GM19463 (cell line): ENCODE results near the gene NSMCE4A.
"Not testable (repeated sequence)": the region's sequence is repeated elsewhere in the genome, so short reads cannot be mapped to it uniquely, and the experiment has no call there.

ENCODE experiments used
- ATAC-seq: cut with Tn5 transposase; IDR thresholded peaks from one replicate; pipeline ENCODE4 v1.9.1; 2021; ENCODE audit warnings: mild to moderate bottlenecking, moderate library complexity; ENCODE audit not compliant: unreplicated experiment

NSMCE4A gene

DNA sequence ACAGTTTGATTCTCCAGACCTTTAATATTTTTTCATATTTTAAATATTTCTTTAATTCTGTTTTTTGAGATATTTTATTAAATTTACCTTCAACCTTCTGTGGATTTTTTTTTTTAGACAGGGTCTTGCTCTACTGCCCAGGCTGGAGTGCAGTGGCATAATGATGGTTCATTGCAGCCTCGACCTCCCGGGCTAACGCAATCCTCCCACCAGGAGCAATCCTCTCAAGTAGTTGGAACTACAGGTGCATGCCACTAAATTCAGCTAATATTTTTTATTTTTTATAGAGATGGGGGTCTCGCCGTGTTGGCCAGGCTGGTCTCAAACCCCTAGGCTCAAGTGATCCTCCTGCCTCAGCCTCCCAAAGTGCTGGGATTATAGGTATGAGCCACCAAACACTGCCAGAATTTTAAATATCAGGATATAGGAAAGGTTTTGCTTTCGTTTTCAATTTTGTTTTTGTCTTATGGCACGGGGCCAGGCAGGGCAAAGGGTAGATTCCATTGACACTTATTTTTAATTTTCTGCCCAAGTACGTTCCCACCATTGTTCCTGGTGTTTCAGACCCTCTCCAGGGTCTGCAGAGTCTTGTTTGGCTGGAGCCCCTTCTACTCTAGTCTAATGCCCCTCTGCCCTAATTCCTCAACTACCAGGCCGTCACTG lies 15.1 kb upstream of the NSMCE4A start:
- no peak for ATAC-seq

DNA sequence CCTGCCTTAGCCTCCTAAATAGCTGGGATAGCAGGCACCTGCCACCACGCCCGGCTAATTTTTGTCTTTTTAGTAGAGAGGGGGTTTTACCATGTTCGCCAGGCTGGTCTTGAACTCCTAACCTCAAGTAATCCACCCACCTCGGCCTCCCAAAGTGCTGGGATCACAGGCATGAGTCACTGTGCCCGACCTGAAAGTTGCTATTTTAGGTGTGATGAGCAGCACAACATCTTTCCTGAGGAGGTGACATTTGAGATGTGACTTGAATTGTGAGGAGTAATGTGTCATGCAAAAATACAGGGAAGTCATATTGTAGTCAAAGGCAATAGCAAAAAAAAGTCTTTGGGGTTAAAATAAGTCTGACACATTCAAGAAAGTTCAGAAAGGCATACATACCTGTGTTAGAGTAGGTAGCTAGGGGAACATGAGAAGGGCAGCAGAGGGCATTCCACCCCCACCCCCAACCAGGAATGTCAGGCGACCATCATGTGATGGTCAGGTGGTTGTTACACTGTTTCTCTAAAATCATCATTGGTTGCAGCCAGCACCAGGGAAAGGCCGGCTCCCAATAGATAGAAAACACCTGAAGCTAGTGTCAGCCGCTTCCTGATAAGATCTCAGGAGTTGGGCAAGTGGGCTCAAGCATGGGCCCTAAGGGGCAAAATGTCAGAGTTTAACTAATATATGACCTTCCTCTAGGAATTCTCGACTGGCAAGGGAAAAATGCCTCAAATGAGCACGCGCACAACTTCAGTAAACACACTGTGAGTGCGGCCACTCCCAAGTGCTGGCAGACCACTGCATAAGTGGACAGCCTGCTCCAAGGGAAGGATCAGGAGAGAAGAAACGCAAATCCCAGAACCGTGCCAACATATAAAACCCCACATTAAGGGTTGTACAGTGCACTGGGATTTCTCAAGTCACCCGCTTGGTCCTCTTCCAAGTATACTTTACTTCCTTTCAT lies 13.6 kb upstream of the NSMCE4A start, which contains the start of gene TACC2:
Gene TACC2 (plus strand): TSS at position 803 of the 964 bp plus-strand sequence. CDS start 32,819 bp downstream, outside the sequence.
- ATAC-seq: no peak

DNA sequence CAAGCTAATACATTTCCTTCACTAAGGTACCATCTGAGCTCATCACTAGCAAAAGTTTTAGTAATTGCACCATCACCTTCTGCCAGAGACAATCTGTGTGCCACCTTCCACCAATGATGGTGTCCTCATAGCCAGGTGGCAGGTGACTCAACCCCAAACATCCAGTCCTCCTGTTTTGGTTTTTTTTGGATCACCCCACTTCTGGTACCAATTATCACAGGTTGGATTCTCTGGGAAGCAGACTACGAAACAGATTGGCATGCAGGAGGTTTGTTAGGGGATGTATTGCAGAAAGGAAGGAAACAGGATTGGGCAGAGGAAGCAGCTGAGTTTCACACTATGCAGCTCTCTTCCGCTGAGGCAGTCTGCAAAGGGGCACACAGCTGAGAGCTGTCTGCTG lies 9.4 kb upstream of the NSMCE4A start:
- ATAC-seq: no peak

DNA sequence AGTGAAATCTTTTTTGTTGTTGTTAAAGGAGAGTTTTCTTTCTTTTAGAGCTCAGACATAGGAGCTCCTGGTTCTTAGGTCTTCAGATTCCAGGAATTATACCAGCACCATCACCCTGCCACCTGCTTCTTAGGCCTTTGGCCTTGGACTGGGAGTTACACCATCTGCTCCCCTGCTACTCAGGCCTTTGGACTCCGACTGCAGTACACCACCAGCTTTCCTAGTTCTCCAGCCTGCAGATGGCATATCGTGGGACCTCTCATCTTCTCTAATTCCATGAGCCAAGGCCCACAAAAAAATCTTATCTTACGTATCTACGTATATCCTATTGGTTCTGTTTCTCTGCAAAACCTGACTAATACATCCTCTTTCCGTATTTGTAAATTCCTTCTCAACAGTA lies 8.8 kb upstream of the NSMCE4A start:
- ATAC-seq: no peak

DNA sequence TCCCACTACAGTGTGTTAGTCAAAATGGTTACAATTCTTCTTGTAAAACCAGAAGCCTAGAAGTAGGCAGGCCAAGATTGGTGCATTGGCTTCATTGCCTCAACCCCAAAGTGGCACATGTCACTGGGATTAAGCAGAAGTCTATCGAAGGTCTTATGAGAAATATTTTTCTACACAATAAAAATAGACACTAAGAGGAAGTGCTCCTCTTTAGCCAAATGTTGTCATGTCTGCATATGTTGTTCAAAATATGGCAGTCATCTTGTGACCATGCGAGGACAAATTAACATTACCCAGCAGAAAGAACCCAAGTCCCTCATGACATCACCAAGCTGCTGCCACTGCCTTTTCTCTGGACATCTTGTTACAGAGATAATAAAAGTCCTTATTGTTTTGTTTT lies 6.3 kb upstream of the NSMCE4A start:
- ATAC-seq: no peak

DNA sequence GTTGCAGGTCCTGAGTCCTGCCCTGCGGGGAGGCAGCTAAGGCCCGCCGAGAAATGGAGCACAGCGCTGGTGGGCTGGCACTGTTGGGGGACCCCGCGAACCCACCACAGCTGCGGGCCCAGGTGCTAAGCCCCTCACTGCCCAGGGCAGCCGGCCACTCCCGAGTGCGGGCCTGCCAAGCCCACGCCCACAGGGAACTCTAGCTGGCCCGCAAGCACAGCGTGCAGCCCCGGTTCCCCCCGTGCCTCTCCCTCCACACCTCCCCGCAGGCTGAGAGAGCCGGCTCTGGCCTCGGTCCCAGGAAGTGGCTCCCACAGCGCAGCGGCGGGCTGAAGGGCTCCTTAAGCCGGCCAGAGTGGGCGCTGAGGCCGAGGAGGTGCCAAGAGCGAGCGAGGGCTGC lies 3.5 kb upstream of the NSMCE4A start:
- ATAC-seq: no peak

DNA sequence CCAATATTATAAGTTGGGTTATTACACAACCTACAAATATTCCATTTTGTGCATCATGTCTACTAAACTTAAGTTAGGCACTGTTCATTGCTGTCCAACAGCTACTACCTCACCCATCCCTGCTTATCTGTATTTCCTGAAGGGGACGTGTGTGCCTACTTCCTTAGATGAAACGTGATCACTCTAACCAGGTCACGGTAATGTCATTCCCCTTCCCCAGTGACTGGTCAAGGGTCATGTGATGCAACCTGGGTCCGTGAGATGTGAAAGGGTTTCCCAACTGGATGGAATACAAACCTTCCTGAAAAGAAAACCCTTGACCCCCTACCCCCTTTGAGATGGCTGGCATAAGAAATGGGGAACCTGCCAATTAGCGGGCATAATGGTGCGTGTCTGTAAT lies 1.6 kb upstream of the NSMCE4A start:
- no peak for ATAC-seq

DNA sequence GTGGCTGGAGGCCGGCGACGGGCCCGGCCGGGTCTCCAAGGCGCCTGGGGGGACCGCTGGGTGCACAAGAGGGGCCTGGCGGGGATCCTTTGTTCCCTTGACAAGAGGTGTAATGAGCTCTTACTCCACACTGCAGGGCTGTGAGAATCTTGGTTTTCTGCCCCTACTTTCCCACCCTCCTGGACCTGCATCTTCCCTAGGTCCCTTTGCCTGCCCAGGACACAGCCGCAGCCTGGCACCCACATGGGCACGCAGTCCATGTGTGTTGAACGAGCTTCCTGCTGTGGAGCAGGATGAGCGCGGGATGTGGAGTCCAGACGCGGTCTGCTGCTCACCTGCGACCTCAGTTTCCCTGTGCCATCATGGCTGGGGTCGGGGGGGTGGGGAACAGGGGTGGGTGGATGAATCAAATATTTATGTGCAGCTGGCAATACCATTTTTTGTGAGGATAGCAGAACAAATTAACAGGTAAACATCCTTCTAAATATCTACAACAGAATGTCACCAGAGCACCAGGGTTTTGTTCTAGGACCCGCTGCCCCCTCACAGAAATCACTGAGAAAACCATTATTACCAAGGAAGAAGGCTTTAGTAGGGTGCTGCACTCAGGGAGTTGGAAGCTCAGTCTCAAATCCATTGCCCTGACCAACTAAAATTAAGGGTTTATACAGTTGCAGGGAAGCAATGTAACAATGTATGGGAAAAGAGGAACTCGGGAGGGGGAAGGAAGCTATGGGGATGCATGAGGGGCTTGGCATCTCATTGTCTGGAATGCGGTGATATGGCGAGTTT lies 474 bp upstream of the NSMCE4A start:
- no peak for ATAC-seq

DNA sequence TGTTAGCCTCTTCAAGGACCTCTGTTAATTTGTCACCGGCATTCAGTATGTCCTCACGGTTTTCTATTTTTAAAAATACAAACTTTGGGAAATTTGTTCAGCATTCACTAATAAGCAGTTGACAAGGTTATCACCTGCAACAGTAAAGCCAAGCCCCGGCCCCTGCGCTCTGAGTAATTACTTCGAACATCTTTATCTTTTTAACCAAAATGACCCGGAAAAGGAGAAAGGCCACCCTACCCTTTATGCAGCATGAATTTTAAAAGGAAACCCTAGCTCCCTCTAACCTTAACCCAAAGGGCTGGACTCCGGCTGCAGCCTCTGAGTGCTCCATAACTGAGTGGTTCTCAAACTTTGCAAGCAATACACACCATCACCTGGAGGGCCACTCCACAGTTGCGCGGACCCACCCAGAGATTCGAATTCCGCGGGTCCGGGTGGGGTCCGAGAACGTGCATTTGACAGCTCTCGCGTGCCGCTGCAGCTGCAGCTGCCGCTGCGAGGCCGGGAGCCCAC lies 940 bp downstream of the NSMCE4A start:
- no peak for ATAC-seq

DNA sequence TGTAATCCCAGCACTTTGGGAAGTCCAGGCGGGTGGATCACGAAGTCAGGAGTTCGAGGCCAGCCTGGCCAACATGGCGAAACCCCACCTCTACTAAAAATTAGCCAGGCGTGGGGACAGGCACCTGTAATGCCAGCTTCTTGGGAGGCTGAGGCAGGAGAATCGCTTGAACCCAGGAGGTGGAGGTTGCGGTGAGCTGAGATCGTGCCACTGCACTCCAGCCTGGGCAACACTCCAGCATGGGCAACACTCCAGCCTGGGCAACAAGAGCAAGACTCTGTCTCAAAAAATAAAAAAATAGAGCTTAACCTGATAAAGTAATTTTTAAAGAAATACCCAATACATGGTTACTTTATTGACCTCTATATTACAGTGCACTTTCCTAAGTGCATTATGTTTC lies 5.9 kb downstream of the NSMCE4A start:
- ATAC-seq: not testable (repeated sequence)

DNA sequence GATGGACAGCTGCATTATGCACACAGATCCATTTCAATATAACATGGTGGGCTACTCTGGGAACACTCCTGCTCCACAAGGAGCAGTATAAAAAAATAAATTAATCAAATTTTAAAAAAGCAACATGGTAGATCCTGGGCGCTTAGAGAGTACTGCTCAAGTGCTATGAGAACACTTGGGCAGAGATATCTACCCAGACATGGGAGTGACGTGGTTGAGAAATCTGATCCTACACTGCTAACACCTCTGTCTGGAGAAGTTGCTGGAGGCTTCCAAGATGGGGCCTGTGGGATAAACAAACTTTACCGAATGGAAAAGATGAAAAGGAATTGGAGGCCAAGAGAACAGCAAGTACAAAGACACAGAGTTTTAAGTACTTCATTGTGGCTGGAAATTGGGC lies 9.0 kb downstream of the NSMCE4A start:
- no peak for ATAC-seq

DNA sequence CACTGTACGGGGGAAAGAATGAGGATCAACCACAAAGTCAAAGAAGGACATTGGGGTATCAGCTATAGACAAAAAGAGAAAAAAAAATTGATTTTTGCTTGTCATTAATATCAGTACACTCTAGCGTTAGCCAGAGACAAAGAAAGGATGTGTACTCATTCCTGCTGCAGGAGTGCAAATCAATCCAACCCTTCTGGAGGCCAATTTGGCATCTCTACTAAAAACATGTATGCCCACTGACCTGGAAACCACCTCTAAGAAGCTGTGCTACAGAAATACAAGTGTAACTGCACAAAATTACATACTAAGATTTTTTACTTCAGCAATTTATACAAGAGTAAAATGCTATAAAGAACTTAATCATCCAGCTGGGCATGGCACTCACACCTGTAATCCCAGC lies 13.6 kb downstream of the NSMCE4A start:
- no peak for ATAC-seq

DNA sequence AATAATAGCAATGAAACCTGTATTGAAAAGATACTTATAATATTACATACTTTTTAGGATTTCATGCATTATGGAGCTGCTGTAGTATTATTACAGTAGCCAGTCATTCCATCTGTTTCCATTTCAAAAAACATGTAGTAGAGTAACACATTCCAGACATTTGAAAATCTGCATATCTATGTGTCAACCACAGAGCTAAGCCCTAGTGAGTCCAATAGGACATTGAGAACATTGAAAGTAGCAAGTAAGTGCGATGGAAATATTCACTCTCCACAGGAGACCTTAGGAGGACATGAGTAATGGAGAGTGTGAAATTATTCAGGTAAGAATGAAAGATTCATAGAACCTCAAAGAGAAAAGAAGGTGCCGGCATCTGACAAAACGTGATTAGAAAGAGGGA lies 15.3 kb downstream of the NSMCE4A start:
- no peak for ATAC-seq

DNA sequence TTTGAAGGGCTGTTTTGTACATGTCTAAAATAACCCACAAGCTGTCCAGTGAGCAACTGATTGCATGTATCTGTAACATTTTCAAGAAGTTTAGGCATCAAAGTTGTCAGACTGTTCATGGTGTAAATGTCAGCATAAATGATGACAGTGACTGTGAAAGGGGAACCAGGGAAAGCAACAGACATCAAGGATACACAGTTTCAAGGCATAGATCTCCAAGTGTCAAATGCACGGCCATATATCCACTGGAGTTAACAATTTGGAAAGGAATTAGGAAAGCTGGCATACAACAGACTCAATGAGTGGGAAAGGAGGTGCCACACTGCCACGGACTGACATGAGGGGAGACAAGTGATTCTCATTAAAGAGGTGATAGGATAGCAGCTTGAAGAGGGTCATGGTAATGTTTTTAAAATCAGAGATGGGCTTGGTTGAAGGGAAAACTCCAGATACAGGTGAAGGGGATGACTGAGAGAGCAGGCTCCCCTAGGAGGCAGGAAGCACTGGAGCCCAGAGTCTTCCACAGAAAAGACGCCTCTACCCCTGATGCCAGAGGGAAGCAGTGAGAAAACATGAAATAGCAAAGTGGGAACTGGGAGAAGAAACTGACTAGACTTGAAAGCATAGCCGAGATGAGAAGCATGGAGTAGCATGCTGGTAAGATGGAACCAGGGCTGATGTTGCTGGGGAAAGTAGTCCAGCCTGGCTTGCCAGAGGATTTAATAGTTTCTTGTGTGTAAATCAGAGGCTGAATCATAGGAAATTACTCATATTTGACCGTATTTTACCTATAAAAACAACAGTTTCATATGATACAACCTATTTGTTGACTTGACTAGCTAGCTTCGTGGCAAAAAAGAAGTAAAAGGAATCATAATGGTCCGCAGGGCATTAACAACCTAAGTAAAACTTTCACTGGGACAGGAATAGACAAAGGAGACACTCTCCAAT lies 18.6 kb downstream of the NSMCE4A start:
- no peak for ATAC-seq

DNA sequence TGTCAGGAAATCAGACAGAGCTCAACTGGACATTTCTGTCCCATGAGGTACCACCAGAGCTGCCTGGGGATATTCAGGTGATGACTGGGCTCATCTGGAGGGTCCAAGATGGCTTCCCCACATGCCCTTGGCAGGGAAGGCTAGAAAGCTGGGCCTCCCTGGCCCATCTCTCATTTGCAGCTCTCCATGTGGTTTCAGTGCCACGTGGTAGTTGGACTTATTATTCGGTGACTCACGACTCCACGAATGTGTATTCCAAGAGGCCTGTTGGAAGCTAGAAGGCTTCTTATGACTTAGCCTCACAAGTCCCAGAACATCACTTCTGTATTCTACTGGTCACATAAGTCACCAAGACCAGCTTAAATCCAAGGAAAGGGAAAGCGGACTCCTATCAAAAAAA lies 22.8 kb downstream of the NSMCE4A start:
- no peak for ATAC-seq

DNA sequence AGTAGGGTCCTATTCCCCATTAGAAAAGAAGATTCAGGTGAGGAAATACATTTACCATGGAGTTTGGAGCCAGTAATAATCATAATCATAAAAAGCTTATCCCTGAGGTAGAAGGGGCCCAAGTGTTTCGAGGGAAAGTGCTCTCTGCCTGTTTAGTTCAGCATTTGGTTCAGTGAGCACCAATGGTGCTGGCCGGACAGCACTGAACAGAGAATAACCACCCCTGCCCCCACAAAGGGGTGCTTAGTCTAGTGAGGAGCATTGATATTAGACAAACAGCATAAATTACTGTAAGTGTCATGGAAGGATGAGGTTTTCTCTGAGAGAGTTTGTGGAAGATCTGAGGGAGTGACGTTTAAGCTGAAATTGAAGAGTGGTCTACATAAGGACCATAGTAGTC lies 25.6 kb downstream of the NSMCE4A start:
- no peak for ATAC-seq

DNA sequence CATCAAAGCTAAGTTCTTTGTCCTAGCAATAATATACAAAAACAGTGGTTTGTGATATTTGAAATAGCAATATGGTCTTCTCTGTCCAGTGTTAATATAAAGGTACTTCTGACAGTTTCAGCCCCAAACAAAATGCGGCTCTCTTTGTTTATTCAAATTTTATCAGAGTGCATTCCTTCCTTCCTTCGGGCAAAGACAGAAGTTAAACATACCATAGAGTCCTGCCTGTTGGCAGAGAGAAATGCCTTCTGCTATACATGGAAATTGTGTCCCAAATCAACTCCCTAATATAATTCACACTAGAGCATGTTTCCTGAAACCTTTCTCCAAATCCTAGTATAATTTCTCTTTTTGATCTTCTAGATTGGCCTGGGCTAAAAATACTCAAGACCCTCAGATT lies 26.0 kb downstream of the NSMCE4A start:
- no peak for ATAC-seq

DNA sequence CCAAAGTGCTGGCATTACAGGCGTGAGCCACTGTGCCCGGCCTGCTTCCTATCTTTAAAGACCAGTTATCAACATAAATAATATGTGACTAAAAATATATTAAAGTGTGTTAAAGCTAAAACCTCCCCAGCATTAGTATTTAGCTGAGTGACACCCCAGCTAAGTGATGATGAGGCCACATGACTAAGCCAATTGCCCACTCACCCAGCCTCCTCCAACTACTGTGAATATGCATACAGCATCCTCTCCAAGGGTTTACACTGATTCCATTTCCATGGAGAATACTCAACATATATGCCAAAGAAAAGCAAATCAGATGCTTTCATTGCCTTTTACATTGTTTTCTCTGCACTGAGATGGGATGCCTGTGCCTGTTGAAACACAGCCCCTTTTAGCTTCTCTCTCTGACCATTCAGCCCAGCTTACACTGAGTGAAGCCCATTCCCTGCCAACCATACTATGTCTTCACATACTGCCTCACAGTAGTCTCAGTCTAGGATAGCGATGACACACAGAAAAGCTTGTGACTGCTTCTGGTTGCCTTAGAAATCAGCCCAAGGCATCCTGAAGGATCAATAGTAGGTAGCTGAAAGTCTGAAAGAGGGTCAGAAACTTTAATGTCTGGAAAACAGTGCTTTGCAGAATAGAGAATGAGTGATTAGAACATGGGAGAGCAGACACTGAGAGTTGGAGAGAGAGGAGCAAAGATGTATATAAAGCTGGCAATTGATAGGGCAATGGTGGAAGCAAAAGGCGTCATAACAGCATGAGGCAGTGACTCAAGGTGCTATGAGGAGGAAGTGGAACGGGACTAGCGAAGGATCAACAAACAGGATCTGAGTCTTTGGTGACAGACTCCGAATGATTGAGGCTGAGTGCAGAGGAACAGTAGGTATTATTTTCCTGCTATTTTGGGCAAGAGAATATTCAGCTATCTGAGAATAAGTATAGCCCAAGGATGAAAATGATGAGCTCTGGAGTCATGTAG lies 27.4 kb downstream of the NSMCE4A start:
- no peak for ATAC-seq
